NCI-H748 (cell line): Measurements from ENCODE around the gene EEF1A2.

Source experiments
- DNase-seq: peaks from one replicate; lab custom pipeline; 2025; ENCODE audit not compliant: unreplicated experiment; lab: John Stamatoyannopoulos, UW

The EEF1A2 gene

DNA sequence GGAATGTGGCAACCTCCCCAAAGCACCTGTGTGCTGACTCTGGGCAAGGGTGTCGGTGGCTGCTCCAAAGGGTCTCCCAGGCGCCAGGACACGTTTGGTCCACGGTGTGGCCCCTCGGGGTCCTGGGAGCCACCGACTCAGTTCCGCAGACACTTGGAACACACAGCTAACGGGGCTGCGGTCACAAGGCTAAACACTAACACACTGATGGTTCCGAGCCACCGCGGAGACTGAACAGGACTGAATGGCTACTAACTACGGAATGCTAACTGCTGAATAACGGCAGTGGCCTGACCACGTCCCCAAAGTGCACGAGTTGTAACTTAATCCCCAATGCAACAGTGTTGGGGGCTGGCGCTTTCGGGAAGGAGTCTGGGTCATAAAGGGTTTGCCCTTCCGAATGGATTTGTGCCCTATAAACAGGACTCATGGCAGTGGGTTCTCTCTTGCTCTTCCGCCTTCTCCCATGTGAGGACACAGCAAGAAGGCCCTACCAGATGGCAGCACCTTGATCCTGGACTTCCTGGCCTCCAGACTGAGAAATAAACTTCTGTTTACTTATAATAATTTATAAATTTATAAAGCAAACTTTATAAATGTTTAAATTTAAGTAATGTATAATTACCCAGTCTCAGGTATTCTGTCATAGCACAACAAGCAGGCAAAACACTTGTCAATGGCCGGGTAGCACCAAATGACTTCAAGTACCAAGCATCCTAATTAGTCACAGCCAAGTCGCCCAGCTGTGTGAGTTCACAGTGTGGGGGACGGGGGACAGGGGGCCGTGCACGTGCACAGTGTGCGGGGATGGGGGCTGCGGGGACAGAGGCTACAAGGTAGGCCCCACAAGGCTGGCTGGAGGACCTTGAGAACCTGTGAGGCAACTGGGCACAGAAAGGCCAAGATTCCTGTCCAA, 2.3 kb upstream of the EEF1A2 start:
- DNase-seq = no peak

DNA sequence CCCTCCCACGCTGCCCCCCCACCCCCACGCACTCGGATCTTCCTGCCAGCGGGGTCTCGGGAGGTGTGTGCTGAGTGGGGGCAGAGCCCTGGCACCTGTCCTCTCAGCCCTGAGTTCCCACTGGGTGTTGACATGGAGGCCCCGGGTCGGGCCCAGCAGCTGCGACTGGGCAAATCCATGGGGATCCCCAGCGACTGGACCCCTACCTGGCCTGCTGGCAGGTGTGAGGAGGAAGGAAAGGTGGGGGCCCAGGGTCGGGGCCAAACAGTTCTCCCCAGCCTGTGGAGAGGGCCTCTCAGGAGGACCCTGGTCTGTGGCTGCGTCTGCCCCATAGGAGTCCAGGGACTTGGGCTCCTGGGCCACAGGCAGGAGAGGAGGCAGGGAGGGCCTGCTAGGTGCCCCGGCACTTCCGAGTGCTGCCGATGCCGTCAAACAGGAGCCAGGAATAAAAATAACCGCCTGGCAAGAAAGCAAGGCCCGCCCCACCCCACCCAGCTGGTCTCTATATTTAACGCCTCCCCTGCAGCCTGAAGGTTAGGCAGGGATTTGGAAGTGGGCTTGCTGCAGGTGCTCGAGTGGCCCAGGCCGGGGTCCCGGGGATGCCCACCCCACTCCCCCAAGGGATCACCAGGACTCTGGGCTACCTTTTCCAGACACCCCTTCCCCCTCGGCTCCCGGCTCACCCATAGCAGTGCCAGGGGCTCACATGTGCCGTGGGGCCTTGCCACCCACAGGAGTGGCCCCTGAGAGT, 1.4 kb upstream of the EEF1A2 start:
- no peak for DNase-seq

DNA sequence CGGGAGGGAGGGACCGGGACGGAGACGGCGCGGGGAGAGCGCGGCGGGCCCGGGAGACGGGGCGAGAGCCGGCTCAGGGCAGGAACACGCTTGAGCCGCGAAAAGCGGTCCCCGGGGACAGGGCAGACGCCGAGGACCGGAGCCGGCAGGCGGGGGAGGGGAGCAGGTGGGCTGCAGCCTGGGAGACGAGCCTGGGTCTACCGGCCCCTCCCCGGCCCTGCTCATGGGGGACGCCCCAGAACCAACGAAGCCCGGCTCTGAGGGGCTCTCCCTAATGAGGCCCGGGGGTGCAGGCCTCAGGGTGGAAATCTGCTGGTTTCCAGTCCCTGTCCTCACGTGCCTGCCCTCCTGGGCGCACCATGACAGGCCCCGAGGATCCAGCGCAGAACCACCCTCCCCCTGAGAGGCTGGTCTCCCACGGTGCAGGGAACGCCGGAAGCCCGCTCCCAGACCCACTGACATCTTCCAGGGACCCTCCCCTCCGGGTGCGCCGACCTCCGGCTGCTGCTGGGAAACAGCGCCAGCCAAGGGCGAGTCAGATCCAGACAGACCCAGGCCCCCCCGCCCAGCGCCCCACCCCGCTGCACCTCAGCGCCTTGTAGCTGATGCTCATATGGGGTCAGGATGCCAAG, 571 bp upstream of the EEF1A2 start:
- peak; percentile 57 for DNase-seq

DNA sequence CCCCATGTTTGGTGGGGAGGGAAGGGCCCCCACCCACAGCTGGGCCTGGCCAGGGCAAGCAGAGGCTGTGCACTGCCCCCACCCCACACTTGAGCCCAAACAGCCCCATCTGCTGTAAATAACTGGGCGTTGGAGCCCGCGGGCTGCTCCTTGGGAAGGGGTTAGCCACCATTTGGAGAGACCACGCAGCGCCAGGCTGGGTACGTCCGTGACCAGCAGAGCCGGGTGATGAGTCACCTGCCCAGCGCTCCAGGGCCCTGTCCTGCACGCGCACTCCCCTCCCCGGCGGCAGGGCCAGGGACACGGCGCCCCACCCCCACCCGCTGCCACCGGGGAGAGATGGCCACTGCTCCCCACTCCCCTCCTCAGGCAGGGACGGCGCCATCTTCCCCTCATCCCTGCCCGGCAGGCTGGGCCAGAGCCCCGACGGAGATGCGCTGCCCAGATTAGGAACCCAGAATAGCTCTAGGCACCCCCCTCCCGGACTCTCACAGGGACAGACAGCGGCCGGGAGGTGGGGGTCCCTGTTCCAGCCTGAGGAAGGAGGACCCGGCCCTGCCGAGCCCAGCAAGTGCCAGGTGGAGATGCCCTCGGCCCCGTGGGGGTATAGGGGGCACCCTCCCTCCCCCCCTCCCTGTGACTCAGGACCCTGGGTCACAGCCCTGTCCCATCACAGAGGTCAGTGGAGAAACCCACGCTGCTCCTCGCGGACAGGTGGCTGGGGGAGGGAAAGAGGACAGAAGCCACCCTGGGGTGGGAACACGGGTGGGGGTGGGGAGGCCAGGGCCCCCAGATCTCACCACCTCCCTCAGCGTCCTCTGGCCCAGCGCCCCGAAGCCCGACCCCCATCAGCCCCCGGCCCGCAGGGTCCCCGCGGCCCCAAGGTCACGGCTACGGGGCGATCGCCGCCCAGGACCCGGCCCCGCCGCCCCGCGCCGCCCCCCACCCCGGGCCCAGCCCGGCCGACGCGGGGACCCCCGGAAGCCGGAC, 642 bp downstream of the EEF1A2 start:
- DNase-seq = peak; percentile 42

DNA sequence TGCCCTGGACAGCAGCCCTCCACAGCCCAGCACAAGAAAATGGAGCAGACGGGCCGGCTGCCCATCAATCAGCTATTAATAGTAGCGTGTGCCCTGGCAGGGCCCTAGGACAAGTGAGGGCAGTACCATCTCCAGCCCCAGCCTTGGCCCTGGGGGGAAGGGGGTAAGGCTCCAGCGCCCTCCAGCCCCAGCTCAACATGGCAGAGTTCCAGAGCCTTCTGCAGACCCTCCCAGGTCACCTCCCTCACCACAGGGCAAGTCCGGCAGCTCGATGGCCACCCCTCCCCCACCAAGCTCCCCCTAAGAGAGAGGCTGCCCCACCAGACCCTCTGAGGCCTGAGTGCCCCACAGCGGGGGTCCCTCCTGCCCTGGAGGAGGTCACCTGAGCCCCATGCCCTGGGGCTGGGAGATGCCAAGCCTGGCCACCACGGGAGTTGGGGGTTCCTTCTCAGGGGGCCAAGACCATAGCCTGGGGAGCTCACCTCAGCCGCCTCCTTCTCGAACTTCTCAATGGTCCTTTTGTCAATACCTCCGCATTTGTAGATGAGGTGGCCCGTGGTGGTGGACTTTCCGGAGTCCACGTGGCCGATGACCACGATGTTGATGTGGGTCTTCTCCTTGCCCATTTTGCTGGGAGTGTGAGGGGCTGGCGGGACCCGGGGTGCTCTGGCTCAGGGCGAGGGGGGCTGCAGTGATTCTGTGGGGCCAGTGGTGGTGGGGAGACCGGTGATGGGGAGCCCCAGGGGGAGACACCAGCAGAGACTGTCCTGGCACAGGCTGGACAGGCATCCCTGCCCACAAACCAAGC, 1.5 kb downstream of the EEF1A2 start:
- DNase-seq = no peak

DNA sequence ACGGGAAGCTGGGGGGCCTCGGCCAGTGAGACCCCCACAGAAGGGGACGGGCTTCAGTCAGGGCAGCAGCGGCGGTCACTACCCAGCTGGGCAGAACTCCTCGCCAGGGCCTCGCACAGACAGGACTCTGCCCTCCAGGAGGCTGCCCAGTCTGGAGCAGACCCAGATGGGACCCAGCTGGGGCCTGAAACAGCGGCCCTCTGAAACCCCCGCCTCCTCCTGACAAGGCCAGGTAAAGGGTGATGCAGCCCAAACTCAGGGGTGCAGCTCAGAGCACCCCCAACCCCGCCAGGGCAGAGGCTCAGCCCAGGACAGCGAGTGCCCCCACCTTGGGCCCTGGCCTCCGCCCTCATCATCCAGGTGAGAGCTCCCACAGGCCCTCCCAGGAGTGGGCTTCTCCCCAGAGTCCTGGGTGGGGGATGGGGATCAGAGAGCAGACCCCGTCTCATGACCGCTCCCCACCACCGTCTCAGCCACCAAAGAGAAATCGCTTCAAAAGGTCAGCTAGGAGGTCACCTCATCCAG, 2.2 kb downstream of the EEF1A2 start:
- DNase-seq = no peak

DNA sequence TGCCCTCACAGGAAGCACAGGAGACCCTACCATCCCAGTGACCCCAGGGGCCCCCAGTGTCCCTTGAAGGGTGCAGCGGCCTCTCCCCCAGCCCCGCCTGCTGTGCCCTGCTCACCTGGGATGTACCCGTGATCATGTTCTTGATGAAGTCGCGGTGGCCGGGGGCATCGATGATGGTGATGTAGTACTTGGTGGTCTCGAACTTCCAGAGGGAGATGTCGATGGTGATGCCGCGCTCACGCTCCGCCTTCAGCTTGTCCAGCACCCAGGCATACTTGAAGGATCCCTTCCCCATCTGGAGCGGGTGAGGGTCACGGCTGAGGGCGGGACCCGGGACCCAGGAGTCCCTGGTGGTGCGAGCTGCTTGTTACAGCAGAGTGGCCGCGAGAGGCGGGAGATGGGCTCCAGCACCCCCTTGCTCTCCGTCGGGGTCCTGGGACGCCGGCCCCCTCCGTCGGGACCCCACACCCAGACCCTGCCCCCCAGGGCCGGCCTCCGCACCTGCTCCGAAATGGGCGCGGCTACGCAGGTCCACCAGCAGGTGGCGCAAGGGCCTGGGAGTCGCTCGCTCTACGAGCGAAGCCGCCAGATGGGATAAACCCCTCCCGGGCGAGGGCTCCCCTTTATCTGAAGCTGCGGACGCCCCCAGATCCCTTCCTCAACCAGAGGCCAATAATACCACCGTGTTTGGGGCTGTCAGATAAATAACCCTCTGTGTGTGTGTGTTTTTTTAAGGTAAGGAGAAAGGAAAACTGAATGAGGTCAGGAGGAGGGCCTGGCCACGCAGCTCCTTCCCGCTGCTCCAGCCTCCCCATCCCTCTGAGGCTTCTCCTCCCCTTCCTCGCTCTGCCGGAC, 2.9 kb downstream of the EEF1A2 start:
- DNase-seq = peak; percentile 43

DNA sequence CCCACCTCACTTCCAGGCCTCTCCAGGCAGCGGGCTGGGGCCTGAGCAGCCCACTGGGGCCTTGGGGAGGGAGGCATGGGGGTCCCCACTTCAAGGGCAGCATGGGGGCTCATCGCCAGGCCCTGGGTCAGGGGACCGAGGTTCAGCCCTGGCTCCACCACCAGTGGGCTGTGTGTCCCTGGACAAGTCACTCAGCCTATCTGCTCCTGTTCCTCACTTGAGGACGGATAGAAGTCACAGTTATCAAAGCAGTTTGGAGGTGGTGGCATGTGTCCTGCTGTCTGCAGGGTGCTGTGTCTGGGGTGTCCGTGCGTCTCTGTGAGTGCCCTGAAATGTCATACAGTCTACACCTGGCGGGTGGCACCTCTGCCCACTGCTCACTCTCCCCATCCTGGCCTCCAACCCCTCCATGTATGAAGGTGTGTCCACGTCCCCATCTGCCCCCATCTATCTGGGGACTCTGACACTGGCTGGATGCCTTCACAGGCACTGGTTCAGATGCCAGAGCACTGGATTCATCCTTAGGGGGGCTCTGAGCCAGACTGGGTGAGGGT, 3.6 kb downstream of the EEF1A2 start:
- DNase-seq = no peak

DNA sequence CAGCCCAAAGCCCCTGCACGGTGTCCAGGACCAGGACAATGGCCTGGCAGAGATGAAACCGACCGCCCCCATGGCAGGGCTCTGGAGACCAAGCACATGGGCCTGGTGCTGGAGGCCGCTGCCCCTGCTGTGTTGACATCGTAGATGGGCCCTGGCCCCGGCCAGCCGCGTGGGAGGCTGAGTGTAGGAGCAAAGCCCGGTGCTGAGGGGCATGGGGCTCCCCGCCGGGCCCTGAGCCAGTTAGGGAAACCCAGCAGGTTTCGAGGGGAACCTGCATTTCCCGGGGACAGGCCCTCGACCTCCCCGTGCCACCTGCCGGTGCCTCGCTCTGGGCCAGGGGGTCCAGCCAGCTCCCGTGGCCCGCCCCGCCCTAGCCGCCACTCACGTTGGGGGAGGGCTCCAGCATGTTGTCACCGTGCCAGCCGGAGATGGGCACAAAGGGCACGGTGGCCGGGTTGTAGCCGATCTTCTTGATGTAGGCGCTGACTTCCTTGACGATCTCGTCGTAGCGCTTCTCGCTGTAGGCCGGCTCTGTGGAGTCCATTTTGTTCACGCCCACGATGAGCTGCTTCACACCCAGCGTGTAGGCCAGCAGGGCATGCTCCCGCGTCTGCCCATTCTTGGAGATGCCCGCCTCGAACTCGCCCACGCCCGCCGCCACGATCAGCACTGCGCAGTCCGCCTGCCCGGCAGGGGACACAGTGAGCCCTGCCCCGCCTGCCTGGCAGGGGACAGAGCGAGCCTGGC, 4.3 kb downstream of the EEF1A2 start:
- no peak for DNase-seq

DNA sequence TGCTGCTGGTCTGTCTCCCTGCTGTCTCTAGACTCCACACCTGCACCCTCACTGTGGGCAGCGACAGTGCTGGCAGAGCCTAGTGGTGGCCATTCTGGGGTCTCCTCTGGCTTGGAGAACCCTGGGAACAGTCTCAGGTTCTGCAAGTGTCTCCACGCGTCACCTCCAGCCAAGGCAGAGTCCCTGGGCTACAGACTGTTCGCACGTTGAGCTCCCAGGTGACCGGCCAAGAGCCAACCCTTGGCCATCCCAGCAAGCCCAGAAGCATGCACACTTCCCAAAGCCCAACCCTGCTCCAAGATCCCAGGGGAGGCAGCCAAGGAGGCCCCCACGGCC, 4.8 kb downstream of the EEF1A2 start:
- no peak for DNase-seq

DNA sequence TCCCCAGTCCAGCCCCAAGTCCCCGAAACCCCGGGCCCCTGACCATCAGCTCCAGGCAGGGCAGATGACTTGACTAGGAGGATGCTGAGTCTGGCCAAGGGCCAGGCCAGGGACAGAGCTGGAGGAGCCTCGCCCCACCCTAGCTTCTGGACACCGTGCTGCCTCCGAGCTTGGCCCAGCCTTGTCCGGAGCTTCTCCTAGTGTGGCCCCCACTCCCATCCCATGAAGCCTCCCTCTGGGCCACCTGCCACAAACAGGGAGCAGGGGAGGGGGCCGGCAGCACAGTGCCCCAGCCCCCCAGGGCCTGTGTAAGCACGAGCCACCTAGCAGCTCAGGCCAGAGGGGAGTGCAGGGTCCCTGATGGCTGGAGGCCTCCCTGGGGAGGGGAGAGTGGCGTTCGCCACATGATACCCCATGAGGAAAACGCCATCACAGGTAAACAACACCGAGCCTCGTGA, 5.3 kb downstream of the EEF1A2 start:
- DNase-seq = no peak

DNA sequence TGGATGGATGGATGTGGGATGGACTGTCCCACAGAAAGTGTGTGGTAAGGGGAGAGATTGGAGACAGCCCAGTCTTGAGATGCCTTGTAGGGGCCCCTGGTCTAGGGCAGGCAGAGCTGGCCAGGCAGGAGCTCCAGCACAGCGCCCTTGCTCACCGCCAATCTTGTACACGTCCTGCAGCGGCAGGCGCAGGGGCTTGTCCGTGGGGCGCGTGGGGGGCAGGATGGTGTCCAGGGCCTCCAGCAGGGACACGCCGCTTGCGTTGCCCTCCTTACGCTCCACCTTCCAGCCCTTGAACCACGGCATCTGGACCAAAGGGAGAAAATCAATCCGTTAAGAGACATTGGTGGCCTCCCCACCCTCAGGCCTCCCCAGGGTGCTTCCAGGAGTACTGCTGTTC, 5.9 kb downstream of the EEF1A2 start:
- no peak for DNase-seq

DNA sequence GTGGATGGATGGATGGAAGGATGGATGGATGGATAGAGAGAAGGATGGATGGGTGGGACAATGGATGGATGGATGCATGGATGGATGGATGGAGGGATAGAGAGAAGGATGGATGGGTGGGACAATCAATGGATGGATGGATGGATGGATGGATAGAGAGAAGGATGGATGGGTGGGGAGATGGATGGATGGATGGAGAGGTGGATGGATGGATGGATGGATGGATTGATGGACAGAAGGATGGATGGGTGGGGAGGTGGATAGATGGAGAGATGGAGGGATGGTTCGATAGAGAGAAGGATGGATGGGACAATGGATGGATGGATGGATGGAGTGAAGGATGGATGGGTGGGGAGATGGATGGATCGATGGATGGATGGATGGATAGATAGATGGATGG, 6.4 kb downstream of the EEF1A2 start:
- no peak for DNase-seq

DNA sequence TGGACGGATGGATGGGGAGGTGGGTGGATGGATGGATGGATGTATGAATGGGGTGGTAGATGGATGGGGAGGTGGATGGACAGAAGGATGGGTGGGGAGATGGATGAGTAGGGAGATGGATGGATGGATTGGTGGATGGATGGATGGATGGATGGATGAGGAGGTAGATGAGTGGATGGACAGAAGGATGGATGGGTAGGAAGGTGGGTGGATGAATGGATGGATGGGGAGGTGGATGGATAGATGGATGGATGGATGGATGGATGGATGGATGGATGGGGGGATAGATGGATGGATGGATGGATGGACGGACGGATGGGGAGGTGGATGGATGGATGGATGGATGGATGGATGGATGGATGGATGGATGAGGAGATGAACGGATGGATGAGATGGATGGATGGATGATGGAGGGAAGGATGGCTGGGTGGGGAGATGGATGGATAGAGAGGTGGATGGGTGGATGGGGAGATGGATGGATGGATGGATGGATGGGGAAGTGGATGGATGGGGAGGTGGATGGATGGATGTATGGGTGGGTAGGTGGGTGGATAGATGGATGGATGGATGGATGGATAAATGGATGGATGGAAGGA, 7.2 kb downstream of the EEF1A2 start:
- DNase-seq = no peak

DNA sequence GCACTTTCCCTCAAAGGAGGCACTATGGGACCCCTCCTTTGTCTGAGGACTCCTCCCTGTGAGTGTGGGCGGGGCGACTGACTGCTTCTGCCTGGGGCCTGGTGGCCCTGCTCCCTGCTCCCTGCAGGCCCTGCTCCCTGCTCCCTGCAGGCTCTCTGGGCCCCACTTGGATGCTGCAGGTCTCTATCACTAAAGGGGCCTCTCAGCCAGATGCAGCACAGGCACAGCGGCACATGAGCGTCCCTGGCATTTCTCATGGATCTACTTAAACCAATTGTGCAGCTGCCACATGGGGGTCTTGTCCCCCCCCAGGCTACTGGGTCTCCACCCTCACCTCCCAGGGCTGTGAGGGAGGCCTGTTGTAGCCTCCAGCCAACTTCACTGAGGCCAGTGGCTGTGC, 7.8 kb downstream of the EEF1A2 start:
- no peak for DNase-seq

DNA sequence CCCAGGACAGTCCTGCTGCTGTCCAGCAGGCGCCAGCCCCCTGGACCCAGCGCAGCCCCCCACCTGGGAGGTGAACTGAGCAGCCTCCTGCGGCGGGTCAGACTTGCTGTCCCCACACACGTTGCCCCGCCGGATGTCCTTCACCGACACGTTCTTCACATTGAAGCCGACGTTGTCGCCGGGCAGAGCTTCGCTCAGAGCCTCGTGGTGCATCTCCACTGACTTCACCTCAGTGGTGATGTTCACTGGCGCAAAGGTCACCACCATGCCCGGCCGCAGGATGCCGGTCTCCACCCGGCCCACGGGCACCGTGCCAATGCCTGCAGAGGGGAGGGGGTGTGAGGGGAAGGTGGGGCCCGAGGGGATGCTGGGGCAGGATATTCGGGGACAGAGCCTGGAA, 8.5 kb downstream of the EEF1A2 start:
- DNase-seq = no peak
